ENCODE results near the gene COL1A2.

COL1A2 gene

GRCh38 chr7:94436700-94437099, 42.0 kb downstream of the COL1A2 start:
- Histone ChIP-seq H3K27ac (no peak overlapping the region), H3K27me3 (ENCODE audit: insufficient read depth, low read depth, severe bottlenecking) (no peaks in the 10 kb centered on the region), H3K36me3 (no peaks in the 10 kb centered on the region), H3K4me3 (ENCODE audit: low read depth, low read length) (peak overlapping the region; percentile 12; the same call in 1 of the 2 replicates), H3K9me3 (ENCODE audit: severe bottlenecking) (no peaks in the 10 kb centered on the region)
- no peak for TF ChIP-seq CTCF (IDR thresholded peaks at IDR 0.05; ENCODE audit: low read depth, low read length)
- DNase-seq: no peak

- H3K4me3 ChIP-seq (ENCODE audit: low read depth, low read length): no peak overlapping the region
- no peaks in the 10 kb centered on the region for H3K9me3 ChIP-seq (ENCODE audit: severe bottlenecking)
- H3K27me3 ChIP-seq (ENCODE audit: insufficient read depth, low read depth, severe bottlenecking): no peaks in the 10 kb centered on the region
- H3K27ac ChIP-seq: no peak overlapping the region
- TF ChIP-seq CTCF (IDR thresholded peaks at IDR 0.05; ENCODE audit: low read depth, low read length): no peak
- no peaks in the 10 kb centered on the region for H3K36me3 ChIP-seq
- no peak for DNase-seq
These were observed 45.2 kb downstream of the COL1A2 start for GRCh38 chr7:94439893-94440381.

GRCh38 chr7:94440451-94441039, 45.9 kb downstream of the COL1A2 start:
- H3K27ac ChIP-seq: no peak overlapping the region
- TF ChIP-seq CTCF (IDR thresholded peaks at IDR 0.05; ENCODE audit: low read depth, low read length): no peak
- no peaks in the 10 kb centered on the region for H3K36me3 ChIP-seq
- no peak for DNase-seq
- H3K27me3 ChIP-seq (ENCODE audit: insufficient read depth, low read depth, severe bottlenecking): no peaks in the 10 kb centered on the region
- H3K9me3 ChIP-seq (ENCODE audit: severe bottlenecking): no peaks in the 10 kb centered on the region
- no peak overlapping the region for H3K4me3 ChIP-seq (ENCODE audit: low read depth, low read length)

- Histone ChIP-seq H3K27ac (no peak overlapping the region), H3K36me3 (no peaks in the 10 kb centered on the region), H3K9me3 (ENCODE audit: severe bottlenecking) (no peaks in the 10 kb centered on the region), H3K4me3 (ENCODE audit: low read depth, low read length) (no peak overlapping the region), H3K27me3 (ENCODE audit: insufficient read depth, low read depth, severe bottlenecking) (no peaks in the 10 kb centered on the region)
- no peak for TF ChIP-seq CTCF (IDR thresholded peaks at IDR 0.05; ENCODE audit: low read depth, low read length)
- DNase-seq: no peak
These were observed 46.4 kb downstream of the COL1A2 start for GRCh38 chr7:94441138-94441537.

- H3K27me3 ChIP-seq (ENCODE audit: insufficient read depth, low read depth, severe bottlenecking): no peaks in the 10 kb centered on the region
- no peak overlapping the region for H3K4me3 ChIP-seq (ENCODE audit: low read depth, low read length)
- no peak for TF ChIP-seq CTCF (IDR thresholded peaks at IDR 0.05; ENCODE audit: low read depth, low read length)
- no peaks in the 10 kb centered on the region for H3K9me3 ChIP-seq (ENCODE audit: severe bottlenecking)
- no peak for DNase-seq
- no peaks in the 10 kb centered on the region for H3K36me3 ChIP-seq
- no peak overlapping the region for H3K27ac ChIP-seq
These were observed 47.9 kb downstream of the COL1A2 start for GRCh38 chr7:94442639-94443038.

GRCh38 chr7:94444813-94445212, 50.1 kb downstream of the COL1A2 start:
- Histone ChIP-seq H3K36me3 (no peaks in the 10 kb centered on the region), H3K9me3 (ENCODE audit: severe bottlenecking) (no peaks in the 10 kb centered on the region), H3K4me3 (ENCODE audit: low read depth, low read length) (peak overlapping the region; percentile 27), H3K27me3 (ENCODE audit: insufficient read depth, low read depth, severe bottlenecking) (no peaks in the 10 kb centered on the region), H3K27ac (peak overlapping the region; percentile 87)
- TF ChIP-seq CTCF (IDR thresholded peaks at IDR 0.05; ENCODE audit: low read depth, low read length): no peak
- peak; percentile 29 for DNase-seq

All from WERI-Rb-1 (cell line).